Ectodermal cell (in vitro differentiated cells): Measurements from ENCODE around the gene CYP2A13.
"Not testable (repeated sequence)": the region's sequence is repeated elsewhere in the genome, so short reads cannot be mapped to it uniquely, and the experiment has no call there.

Experiments
- H3K27ac ChIP-seq: 2 replicates; pipeline ENCODE4 v1.7.0; 2013; ENCODE audit warnings: mild to moderate bottlenecking, low read depth, low read length; ENCODE audit not compliant: insufficient read depth, poor library complexity, severe bottlenecking
- H3K27me3 ChIP-seq: 2 replicates; pipeline ENCODE4 v1.7.0; 2013; ENCODE audit warnings: mild to moderate bottlenecking, low read length; ENCODE audit not compliant: insufficient read depth, control insufficient read depth, poor library complexity, severe bottlenecking
- H3K36me3 ChIP-seq: one replicate; pipeline ENCODE4 v1.7.0; 2013; ENCODE audit warnings: low read length; ENCODE audit not compliant: control insufficient read depth, insufficient read depth
- H3K4me1 ChIP-seq: one replicate; pipeline ENCODE4 v1.7.0; 2013; ENCODE audit warnings: low read length; ENCODE audit not compliant: control insufficient read depth, insufficient read depth
- H3K4me3 ChIP-seq: 2 replicates; pipeline ENCODE4 v1.7.0; 2013; ENCODE audit warnings: low read depth, low read length, control low read depth; ENCODE audit not compliant: insufficient read depth
- H3K9me3 ChIP-seq: 2 replicates; pipeline ENCODE4 v1.7.0; 2013; ENCODE audit warnings: mild to moderate bottlenecking, low read length, moderate library complexity; ENCODE audit not compliant: control insufficient read depth
- WGBS, 2 experiments: methylation state at CpG; one replicate each; pipeline ENCODE4 v1.1.7; 2013; ENCODE audit warnings: missing lambda C conversion rate in 2 of 2; 5-methylcytosine and 5-hydroxymethylcytosine counted together

Gene CYP2A13

GRCh38 chr19:41114132-41114531, 25.9 kb downstream of the CYP2A13 start, which contains the start of gene CYP2F1:
TSS of gene CYP2F1 (plus strand) at chr19:41114432. CDS start at chr19:41116189, 1,757 bp downstream.
- H3K27ac ChIP-seq = no peak within 1 kb of the TSS
- H3K9me3 ChIP-seq = no peaks in the 10 kb centered on the region
- no peaks in the 10 kb centered on the region for H3K36me3 ChIP-seq
- H3K4me3 ChIP-seq = no peak within 1 kb of the TSS
- WGBS, 2 experiments = 81 to 84% methylated on average over 6 of the region's 7 CpGs
- no peaks in the 10 kb centered on the region for H3K4me1 ChIP-seq
- no peaks in the 10 kb centered on the region for H3K27me3 ChIP-seq

- Histone ChIP-seq H3K9me3 (no peaks in the 10 kb centered on the region), H3K36me3 (no peaks in the 10 kb centered on the region), H3K27ac (no peak overlapping the region), H3K4me3 (no peak overlapping the region), H3K27me3 (no peaks in the 10 kb centered on the region), H3K4me1 (no peaks in the 10 kb centered on the region)
- WGBS, 2 experiments = 94% methylated on average over 8 of the region's 8 CpGs
Observed at GRCh38 chr19:41116261-41116660, 28.0 kb downstream of the CYP2A13 start.

- 94% methylated on average over 36 to 37 of the region's 41 CpGs for WGBS, 2 experiments
- H3K4me3 ChIP-seq, H3K4me1 ChIP-seq, H3K9me3 ChIP-seq, H3K36me3 ChIP-seq, H3K27me3 ChIP-seq, H3K27ac ChIP-seq: not testable (repeated sequence)
Observed at GRCh38 chr19:41120929-41121911, 33.0 kb downstream of the CYP2A13 start.

GRCh38 chr19:41122846-41123245, 34.6 kb downstream of the CYP2A13 start:
- H3K36me3 ChIP-seq, H3K27me3 ChIP-seq, H3K4me1 ChIP-seq, H3K4me3 ChIP-seq, H3K9me3 ChIP-seq, H3K27ac ChIP-seq: not testable (repeated sequence)
- WGBS, 2 experiments = 92% methylated on average over 13 of the region's 13 CpGs

GRCh38 chr19:41123716-41124294, 35.6 kb downstream of the CYP2A13 start:
- Histone ChIP-seq H3K27me3 (peaks cover 4% of the 10 kb centered on the region), H3K36me3 (no peaks in the 10 kb centered on the region), H3K4me1 (peaks cover 5% of the 10 kb centered on the region), H3K4me3 (no peak overlapping the region), H3K27ac (no peak overlapping the region), H3K9me3 (no peaks in the 10 kb centered on the region)
- WGBS, 2 experiments = 92 to 93% methylated on average over 11 of the region's 11 CpGs

GRCh38 chr19:41126765-41127203, 38.5 kb downstream of the CYP2A13 start:
- H3K4me3 ChIP-seq, H3K4me1 ChIP-seq, H3K9me3 ChIP-seq, H3K36me3 ChIP-seq, H3K27me3 ChIP-seq, H3K27ac ChIP-seq: not testable (repeated sequence)
- WGBS, 2 experiments = 29 to 45% methylated on average over 1 to 2 of the region's 2 CpGs

- not testable (repeated sequence) for H3K9me3 ChIP-seq, H3K27me3 ChIP-seq, H3K36me3 ChIP-seq, H3K4me1 ChIP-seq, H3K4me3 ChIP-seq, H3K27ac ChIP-seq
- 78 to 79% methylated on average over 7 of the region's 7 CpGs for WGBS, 2 experiments
Observed at GRCh38 chr19:41127362-41127761, 39.1 kb downstream of the CYP2A13 start.

GRCh38 chr19:41127801-41128300, 39.6 kb downstream of the CYP2A13 start:
- 3 to 4% methylated on average over 27 to 28 of the region's 29 CpGs for WGBS, 2 experiments
- H3K9me3 ChIP-seq, H3K27me3 ChIP-seq, H3K4me1 ChIP-seq, H3K4me3 ChIP-seq, H3K27ac ChIP-seq, H3K36me3 ChIP-seq: not testable (repeated sequence)

- WGBS, 2 experiments = 80% methylated on average over 6 of the region's 6 CpGs
Observed at GRCh38 chr19:41128692-41129091, 40.4 kb downstream of the CYP2A13 start.

GRCh38 chr19:41131186-41131585, 42.9 kb downstream of the CYP2A13 start:
- Histone ChIP-seq H3K4me3 (no peak overlapping the region), H3K9me3 (no peaks in the 10 kb centered on the region), H3K36me3 (no peaks in the 10 kb centered on the region), H3K4me1 (peaks cover 9% of the 10 kb centered on the region), H3K27ac (no peak overlapping the region), H3K27me3 (peaks cover 15% of the 10 kb centered on the region)
- 65 to 71% methylated on average over 5 of the region's 5 CpGs for WGBS, 2 experiments

More at GRCh38 chr19:41128692-41129091, 40.4 kb downstream of the CYP2A13 start:
- Histone ChIP-seq H3K9me3 (no peaks in the 10 kb centered on the region), H3K27me3 (peaks cover 5% of the 10 kb centered on the region), H3K4me3 (no peak overlapping the region), H3K27ac (no peak overlapping the region), H3K36me3 (no peaks in the 10 kb centered on the region), H3K4me1 (peaks cover 9% of the 10 kb centered on the region)
